Activated gamma-delta T cell treated with Interleukin-2 at 50 U/mL for 16 hours (primary cell): Measurements from ENCODE around the gene OTOP1.
"Not testable (repeated sequence)": the region's sequence is repeated elsewhere in the genome, so short reads cannot be mapped to it uniquely, and the experiment has no call there.

Experiments
- DNase-seq: peaks from one replicate; pipeline ENCODE4 v3.0.0-alpha.2; 2020

The OTOP1 gene

DNA sequence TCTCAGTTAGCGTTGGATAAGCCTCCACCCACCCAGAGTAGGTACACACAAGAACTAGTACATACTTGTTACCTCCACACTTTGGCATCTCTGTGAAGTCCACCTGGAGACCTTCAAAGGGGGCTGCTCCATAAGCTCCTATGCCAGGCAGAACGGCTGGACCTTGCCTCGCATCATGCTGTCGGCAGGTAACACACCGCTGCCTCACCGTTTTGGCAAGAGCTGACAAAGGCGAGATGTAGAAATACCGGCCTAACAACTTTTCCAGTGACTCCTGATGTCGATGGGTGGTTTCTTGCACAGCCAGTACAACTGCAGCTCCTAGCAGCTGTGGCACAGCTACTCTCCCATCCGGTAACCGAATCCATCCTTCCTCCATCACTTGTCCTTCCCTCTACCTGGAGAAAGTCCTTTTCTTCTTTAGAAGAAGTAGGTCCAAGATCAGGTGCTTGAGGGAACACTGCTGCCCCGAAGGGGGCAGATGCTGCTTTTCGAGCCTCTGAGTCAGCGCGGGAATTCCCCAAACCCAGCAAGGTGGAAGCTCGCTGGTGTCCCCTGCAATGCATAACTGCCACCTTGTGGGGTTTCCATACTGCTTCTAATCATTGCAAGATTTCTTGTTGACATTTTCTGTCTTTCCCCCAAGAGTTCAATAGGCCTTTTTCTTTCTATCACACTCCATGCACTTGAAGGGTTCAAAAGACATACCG is 65.6 kb downstream of the OTOP1 start:
- DNase-seq = not testable (repeated sequence)

DNA sequence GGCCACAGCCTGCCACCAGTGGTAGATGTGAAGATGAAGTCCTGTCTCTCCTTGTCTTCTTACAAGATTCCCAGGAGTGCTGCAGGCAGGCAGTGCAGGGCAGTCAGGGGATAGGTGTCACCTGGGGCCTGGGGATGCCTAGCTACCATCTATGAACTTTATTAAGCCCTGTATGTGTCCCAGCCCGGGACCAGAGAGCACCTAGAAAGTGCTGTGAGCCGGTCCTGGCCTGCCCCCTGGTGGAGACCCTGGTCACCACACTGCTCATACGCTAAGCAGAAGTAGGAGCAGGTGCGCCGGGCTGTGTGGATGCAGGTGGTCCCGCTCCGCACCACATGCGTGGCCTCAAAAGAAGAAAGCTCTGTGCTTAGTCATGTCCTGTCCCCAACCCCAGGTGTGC is 81.1 kb downstream of the OTOP1 start:
- peak; percentile 13 for DNase-seq

DNA sequence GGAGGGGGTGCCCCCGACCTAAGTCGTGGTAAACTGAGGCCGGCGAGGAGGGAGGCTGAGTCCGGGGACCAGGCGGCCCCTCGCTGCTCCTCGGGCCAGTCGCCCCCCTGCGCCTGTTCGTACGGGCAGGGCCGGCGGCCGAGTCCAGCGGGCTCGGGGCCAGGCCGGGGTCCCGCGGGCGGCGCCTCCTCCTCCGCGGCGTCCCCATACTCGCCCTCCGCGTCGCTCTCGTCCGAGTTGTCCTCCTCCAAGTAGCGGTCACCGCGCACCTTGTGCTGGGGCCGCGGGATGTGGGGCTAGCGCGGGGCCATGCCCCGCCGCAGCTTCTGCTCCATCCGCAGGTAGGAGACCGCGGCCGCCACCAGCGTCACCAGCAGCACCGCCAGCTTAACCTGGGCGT is 83.4 kb downstream of the OTOP1 start:
- not testable (repeated sequence) for DNase-seq

DNA sequence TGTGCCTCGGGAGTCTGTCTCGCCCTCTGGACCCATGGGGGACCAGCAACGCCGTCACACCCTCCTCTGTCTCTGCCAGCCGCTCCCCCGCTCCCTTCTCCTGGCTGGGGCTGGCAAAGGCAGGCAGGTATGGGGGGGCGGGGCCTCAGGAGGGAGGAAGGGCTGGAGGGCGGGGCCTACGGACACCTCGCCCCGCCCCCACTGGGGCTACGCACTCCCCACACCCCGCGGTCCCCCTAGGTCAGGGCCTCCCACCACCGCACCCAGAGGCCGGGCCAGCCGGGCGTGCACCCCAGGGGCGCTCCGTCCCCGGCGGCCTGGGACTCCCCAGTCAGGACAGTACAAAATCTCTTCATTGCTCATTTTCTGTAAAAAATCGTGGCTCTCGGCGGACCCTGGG is 84.0 kb downstream of the OTOP1 start:
- not testable (repeated sequence) for DNase-seq

DNA sequence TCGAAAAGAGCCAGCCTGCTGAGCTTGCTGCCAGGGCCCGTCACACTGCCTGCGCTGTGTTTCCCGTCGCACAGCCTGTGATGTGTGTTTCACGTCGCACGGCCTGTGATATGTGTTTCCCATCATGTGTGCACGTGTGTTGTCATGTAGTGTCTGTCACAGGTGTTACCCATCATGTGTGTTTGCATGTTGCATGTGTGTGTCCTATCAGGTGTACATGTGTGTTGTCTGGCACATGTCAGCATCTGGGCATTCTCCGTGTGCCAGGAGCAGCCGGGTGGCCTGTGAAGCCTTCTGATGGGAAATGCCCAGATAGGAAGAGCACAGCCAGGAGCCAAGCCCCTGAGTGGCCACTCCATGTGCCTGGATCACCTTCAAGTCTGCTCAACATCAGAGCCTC is 85.5 kb downstream of the OTOP1 start:
- not testable (repeated sequence) for DNase-seq
